ENCODE data around the gene ANKRD33B.

GRCh38 chr5:10699987-10700386, 136.1 kb downstream of the ANKRD33B start:
- TF ChIP-seq CTCF (IDR thresholded peaks at IDR 0.05) (no peak), EZH2 (IDR thresholded peaks at IDR 0.05) (no peak)

Data from neural progenitor cell (in vitro differentiated cells).